HepG2 (cell line): Measurements from ENCODE around the gene MYO3B. TPM values are rescaled to one million over a fixed set of nuclear protein-coding genes. Genes with fewer than 3 reads are reported as not detected.

ENCODE experiments used
- ATAC-seq: fragments of 200-7000 bp; cut with Tn5 transposase; 3 replicates; pipeline ENCODE4 v1.9.1; 2020; ENCODE audit warnings: mild to moderate bottlenecking, moderate library complexity
- BruUV-seq: library from RNA; stranded (reverse); fragments of 400-500 nt; replicated peaks from 2 replicates; lab custom pipeline; 2021; lab: Mats Ljungman, UMichigan
- CTCF ChIA-PET: fragments of 300-600 bp; formaldehyde crosslinking; extraction: SDS; loops from one replicate; lab custom pipeline; 2021; ENCODE audit warnings: low total read pairs, inconsistent platforms, low intra/inter-chr PET ratio; lab: Yijun Ruan, JAX
- POLR2A ChIA-PET: fragments of 350-600 bp; sonication (Branson Sonifier 250); formaldehyde crosslinking; loops from one replicate; lab custom pipeline; 2020; ENCODE audit warnings: antibody characterized with exemption, inconsistent platforms; lab: Yijun Ruan, JAX
- DNase-seq: peaks from one replicate; pipeline ENCODE4 v3.0.0-alpha.2; 2015; ENCODE audit warnings: low spot score
- FAIRE-seq: peaks from 3 replicates; lab custom pipeline; 2011; peaks lifted over from hg19 to GRCh38; lab: Jason Lieb, UNC
- H2AFZ ChIP-seq: one replicate; pipeline ENCODE4 v1.6.1; 2011; ENCODE audit warnings: low read length, inconsistent platforms
- H3K27ac ChIP-seq: fragments of 300-600 bp; 3 replicates; pipeline ENCODE4 v1.8.0; 2011; ENCODE audit warnings: mixed run types, mild to moderate bottlenecking, mixed read lengths, low read length, inconsistent platforms; ENCODE audit not compliant: insufficient read depth; ENCODE audit errors: extremely low read length
- H3K27me3 ChIP-seq, 2 experiments: fragments of 200-600 bp in 1 of 2; 2 replicates in 1 of 2; 3 replicates in 1 of 2; pipeline versions ENCODE4 v1.6.0 to v1.8.0; 2011; ENCODE audit warnings: low read length in 2 of 2, mild to moderate bottlenecking in 2 of 2, moderate library complexity in 2 of 2, inconsistent platforms in 1 of 2; ENCODE audit not compliant: insufficient read depth in 2 of 2, control insufficient read depth in 1 of 2
- H3K36me3 ChIP-seq, 2 experiments: fragments of 200-600 bp in 1 of 2; replicated peaks in 1 of 2; 2 replicates in 1 of 2; 3 replicates in 1 of 2; pipeline versions ENCODE4 v1.5.1 to v1.8.0; 2011; ENCODE audit warnings: low read length in 2 of 2, inconsistent platforms in 1 of 2; ENCODE audit not compliant: insufficient read depth in 2 of 2, control insufficient read depth in 1 of 2
- H3K4me1 ChIP-seq: 2 replicates; pipeline ENCODE4 v1.5.1; 2012; ENCODE audit warnings: low read length, inconsistent platforms; ENCODE audit not compliant: insufficient read depth
- H3K4me2 ChIP-seq: 2 replicates; pipeline ENCODE4 v1.6.0; 2011; ENCODE audit warnings: low read depth, low read length, inconsistent platforms
- H3K4me3 ChIP-seq, 3 experiments: fragments of 200-600 bp in 1 of 3; sonication (generic), shearing (Covaris generic) in 1 of 3; replicated peaks in 1 of 3; 2 replicates each; pipeline ENCODE4 v1.5.1; 2011 to 2016; ENCODE audit warnings: low read length in 3 of 3, inconsistent platforms in 2 of 3, low read depth in 2 of 3, mild to moderate bottlenecking in 2 of 3, control low read depth in 1 of 3, mixed read lengths in 1 of 3; ENCODE audit not compliant: insufficient read depth in 1 of 3
- H3K79me2 ChIP-seq: one replicate; pipeline ENCODE4 v1.6.1; 2011; ENCODE audit warnings: low read length, inconsistent platforms; ENCODE audit not compliant: insufficient read depth
- H3K9ac ChIP-seq: 2 replicates; pipeline ENCODE4 v1.6.0; 2011; ENCODE audit warnings: mild to moderate bottlenecking, low read depth, low read length, inconsistent platforms; ENCODE audit not compliant: insufficient read depth
- H3K9me3 ChIP-seq: 2 replicates; pipeline ENCODE4 v1.5.1; 2012; ENCODE audit warnings: mild to moderate bottlenecking, low read length
- H4K20me1 ChIP-seq: 2 replicates; pipeline ENCODE4 v1.6.0; 2011; ENCODE audit warnings: inconsistent platforms, mild to moderate bottlenecking, low read length, moderate library complexity; ENCODE audit not compliant: insufficient read depth
- FOSL2 ChIP-seq: sonication (generic); formaldehyde crosslinking; IDR thresholded peaks from 2 replicates; pipeline ENCODE4 v1.4.0; 2020; ENCODE audit warnings: missing genetic modification reagents
- NFYC ChIP-seq: IDR thresholded peaks from 2 replicates; pipeline ENCODE4 v1.6.1; 2016; ENCODE audit warnings: missing genetic modification reagents, missing compliant biosample characterization
- PCBP1 ChIP-seq: fragments of 200-400 bp; formaldehyde crosslinking; IDR thresholded peaks from 2 replicates; pipeline ENCODE4 v1.6.1; 2017; ENCODE audit warnings: mild to moderate bottlenecking, low read depth, low read length, borderline replicate concordance
- RXRA ChIP-seq: sonication (generic); formaldehyde crosslinking; IDR thresholded peaks from 2 replicates; pipeline ENCODE4 v1.5.1; 2020; ENCODE audit warnings: missing genetic modification reagents
- SP2 ChIP-seq: sonication (generic); formaldehyde crosslinking; IDR thresholded peaks from 2 replicates; pipeline ENCODE4 v1.5.1; 2020; ENCODE audit warnings: mild to moderate bottlenecking, missing genetic modification reagents
- THAP11 ChIP-seq: IDR thresholded peaks from 2 replicates; pipeline ENCODE4 v1.6.1; 2016; ENCODE audit warnings: missing biosample characterization, missing genetic modification reagents
- WGBS: methylation state at CpG from one replicate; pipeline ENCODE4 v1.1.6; 2017; ENCODE audit warnings: low lambda C conversion rate; 5-methylcytosine and 5-hydroxymethylcytosine counted together
- in situ Hi-C: cut with HindIII; loops from 2 replicates; pipeline ENCODE4 v1.10.0; 2017; ENCODE audit warnings: low pct_unique_long_range_greater_than_20kb; ENCODE audit not compliant: extremely low pct_ligation_motif_present
- intact Hi-C: fragments of 100-400 bp; cut with micrococcal nuclease; formaldehyde crosslinking; loops from one replicate; pipeline ENCODE4 v1.10.0; 2022; ENCODE audit not compliant: unreplicated experiment
- polyA plus RNA-seq, 8 experiments: library from polyadenylated mRNA; depleted of rRNA in 3 of 8; stranded (reverse) in 7 of 8; unstranded in 1 of 8; fragments of >200 nt; fragmentation: Illumina TruSeq in 4 of 8; extraction: Trizol in 4 of 8; gene quantifications; 2 replicates each; pipeline versions ENCODE4 v1.2.1 to v1.2.3, GENCODE V29; 2011 to 2016; ENCODE audit warnings: low read depth in 4 of 8, missing spikeins in 1 of 8, mixed read lengths in 1 of 8; ENCODE audit not compliant: insufficient read depth in 1 of 8
- total RNA-seq, 5 experiments: library from RNA; depleted of rRNA; stranded (reverse); fragments of >200 nt; fragmentation: Illumina TruSeq; extraction: Trizol; gene quantifications; 2 replicates each; pipeline ENCODE4 v1.2.3, GENCODE V29; 2016; ENCODE audit warnings: low read depth in 1 of 5
- TF ChIP-seq, protein P1 (sequence below): sonication (generic); formaldehyde crosslinking; IDR thresholded peaks from 2 replicates; pipeline ENCODE4 v1.4.0; 2020; ENCODE audit warnings: missing genetic modification reagents, mild to moderate bottlenecking, borderline replicate concordance
- TF ChIP-seq, protein P2 (sequence below): sonication (generic); formaldehyde crosslinking; IDR thresholded peaks from 2 replicates; pipeline ENCODE4 v1.5.0; 2020; ENCODE audit warnings: mild to moderate bottlenecking, missing genetic modification reagents
- TF ChIP-seq, protein P3 (sequence below): sonication (generic); formaldehyde crosslinking; IDR thresholded peaks from 2 replicates; pipeline ENCODE4 v1.5.0; 2020; ENCODE audit warnings: mild to moderate bottlenecking, missing genetic modification reagents

Gene MYO3B
- total and polyA plus RNA-seq, 2 of the 13 experiments (the other 11 are each of a cell fraction or from before 2014, with no cell fraction given): 0.01 TPM; not detected in 1

DNA sequence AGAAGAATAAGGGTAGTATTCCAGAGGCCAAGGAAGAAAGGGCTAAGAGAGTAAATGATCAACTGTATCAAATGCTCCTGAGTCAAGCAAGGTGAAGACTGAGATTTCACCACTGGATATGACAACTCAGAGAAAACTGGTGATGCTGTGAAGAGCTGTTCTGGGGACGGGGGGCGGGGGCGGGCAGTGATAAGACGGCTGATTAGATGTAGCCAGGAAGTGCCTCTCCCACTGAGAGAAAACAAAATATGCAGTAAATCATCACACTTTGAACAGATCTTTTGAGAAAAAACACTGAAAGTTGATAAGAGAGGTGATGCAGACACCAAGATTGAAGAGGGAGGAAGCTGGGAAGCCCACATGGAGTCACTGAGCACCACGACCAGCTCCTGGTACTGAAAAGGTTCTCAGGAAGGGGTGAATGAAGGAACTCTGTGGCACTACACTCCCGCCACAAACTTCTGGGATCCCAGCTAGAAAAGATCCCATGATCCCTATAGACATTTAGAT is 75.8 kb downstream of the MYO3B start (continued):
- TF ChIP-seq RXRA (no peak), PCBP1 (no peak)
- TF ChIP-seq, protein P1, sequence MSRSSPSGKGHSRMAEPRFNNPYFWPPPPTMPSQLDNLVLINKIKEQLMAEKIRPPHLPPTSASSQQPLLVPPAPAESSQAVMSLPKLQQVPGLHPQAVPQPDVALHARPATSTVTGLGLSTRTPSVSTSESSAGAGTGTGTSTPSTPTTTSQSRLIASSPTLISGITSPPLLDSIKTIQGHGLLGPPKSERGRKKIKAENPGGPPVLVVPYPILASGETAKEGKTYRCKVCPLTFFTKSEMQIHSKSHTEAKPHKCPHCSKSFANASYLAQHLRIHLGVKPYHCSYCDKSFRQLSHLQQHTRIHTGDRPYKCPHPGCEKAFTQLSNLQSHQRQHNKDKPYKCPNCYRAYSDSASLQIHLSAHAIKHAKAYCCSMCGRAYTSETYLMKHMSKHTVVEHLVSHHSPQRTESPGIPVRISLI (CRISPR knock-in tag): no peak
- TF ChIP-seq, protein P2, sequence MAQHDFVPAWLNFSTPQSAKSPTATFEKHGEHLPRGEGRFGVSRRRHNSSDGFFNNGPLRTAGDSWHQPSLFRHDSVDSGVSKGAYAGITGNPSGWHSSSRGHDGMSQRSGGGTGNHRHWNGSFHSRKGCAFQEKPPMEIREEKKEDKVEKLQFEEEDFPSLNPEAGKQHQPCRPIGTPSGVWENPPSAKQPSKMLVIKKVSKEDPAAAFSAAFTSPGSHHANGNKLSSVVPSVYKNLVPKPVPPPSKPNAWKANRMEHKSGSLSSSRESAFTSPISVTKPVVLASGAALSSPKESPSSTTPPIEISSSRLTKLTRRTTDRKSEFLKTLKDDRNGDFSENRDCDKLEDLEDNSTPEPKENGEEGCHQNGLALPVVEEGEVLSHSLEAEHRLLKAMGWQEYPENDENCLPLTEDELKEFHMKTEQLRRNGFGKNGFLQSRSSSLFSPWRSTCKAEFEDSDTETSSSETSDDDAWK: no peak

DNA sequence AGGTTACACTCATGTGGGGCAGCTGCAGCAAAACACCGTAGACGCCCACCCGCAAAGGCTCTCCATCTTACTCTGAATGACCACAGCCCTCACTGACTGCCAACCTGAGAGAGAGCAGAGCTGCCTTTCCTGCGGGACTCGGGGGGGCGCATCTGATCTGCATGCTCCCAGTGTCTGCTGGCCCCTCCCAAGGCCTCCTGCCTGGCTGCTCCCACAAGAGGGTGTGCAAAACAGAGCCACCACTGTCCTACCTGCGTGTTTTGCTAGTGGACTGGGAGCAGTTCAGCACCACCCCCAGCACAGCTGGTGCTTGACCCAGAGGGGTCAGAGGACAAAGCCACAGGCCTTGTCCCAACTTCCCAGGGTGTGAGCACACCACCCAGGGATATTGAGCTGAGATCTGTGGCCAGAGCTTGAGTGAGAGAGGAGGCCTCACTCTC is 76.4 kb downstream of the MYO3B start:
- Histone ChIP-seq H4K20me1 (no peaks in the 10 kb centered on the region), H3K79me2 (no peaks in the 10 kb centered on the region), H3K27me3 (peaks cover 0 to 8% of the 10 kb centered on the region in 2 experiments; a peak in 1 of 5 replicates)
- in situ Hi-C loops (no loop called here), intact Hi-C loops (no loop called here)
- FAIRE-seq: no peak
- no peak for TF ChIP-seq FOSL2 (CRISPR knock-in tag)
- TF ChIP-seq NFYC (CRISPR knock-in tag): no peak
- no peak for TF ChIP-seq SP2 (CRISPR knock-in tag)
- TF ChIP-seq, protein P3, sequence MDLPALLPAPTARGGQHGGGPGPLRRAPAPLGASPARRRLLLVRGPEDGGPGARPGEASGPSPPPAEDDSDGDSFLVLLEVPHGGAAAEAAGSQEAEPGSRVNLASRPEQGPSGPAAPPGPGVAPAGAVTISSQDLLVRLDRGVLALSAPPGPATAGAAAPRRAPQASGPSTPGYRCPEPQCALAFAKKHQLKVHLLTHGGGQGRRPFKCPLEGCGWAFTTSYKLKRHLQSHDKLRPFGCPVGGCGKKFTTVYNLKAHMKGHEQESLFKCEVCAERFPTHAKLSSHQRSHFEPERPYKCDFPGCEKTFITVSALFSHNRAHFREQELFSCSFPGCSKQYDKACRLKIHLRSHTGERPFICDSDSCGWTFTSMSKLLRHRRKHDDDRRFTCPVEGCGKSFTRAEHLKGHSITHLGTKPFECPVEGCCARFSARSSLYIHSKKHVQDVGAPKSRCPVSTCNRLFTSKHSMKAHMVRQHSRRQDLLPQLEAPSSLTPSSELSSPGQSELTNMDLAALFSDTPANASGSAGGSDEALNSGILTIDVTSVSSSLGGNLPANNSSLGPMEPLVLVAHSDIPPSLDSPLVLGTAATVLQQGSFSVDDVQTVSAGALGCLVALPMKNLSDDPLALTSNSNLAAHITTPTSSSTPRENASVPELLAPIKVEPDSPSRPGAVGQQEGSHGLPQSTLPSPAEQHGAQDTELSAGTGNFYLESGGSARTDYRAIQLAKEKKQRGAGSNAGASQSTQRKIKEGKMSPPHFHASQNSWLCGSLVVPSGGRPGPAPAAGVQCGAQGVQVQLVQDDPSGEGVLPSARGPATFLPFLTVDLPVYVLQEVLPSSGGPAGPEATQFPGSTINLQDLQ (CRISPR knock-in tag): no peak
- TF ChIP-seq THAP11: no peak
- TF ChIP-seq, protein P1 (CRISPR knock-in tag): no peak
- TF ChIP-seq, all 625 proteins: peak for 0
- CTCF ChIA-PET: no interaction called here
- Histone ChIP-seq H3K4me3 (no peak overlapping the region), H3K9me3 (no peaks in the 10 kb centered on the region), H3K27ac (no peak overlapping the region), H3K36me3 (no peaks in the 10 kb centered on the region), H2AFZ (no peak overlapping the region), H3K4me1 (no peaks in the 10 kb centered on the region), H3K4me2 (no peak overlapping the region), H3K9ac (no peak overlapping the region)
- DNase-seq (no peak), ATAC-seq (peak; percentile 32; the same call in 2 of the 3 replicates)
- POLR2A ChIA-PET: no interaction called here
- WGBS: 48% methylated on average over 6 of the region's 7 CpGs
- no TSS peak for BruUV-seq
